Glomerular visceral epithelial cell (primary cell): ENCODE measurements around the gene CDHR4.
"Not testable (repeated sequence)": the region's sequence is repeated elsewhere in the genome, so short reads cannot be mapped to it uniquely, and the experiment has no call there.

ENCODE experiments used
- DNase-seq: peaks from one replicate; pipeline ENCODE4 v3.0.0-alpha.2; 2016; ENCODE audit errors: extremely low spot score

The CDHR4 gene

DNA sequence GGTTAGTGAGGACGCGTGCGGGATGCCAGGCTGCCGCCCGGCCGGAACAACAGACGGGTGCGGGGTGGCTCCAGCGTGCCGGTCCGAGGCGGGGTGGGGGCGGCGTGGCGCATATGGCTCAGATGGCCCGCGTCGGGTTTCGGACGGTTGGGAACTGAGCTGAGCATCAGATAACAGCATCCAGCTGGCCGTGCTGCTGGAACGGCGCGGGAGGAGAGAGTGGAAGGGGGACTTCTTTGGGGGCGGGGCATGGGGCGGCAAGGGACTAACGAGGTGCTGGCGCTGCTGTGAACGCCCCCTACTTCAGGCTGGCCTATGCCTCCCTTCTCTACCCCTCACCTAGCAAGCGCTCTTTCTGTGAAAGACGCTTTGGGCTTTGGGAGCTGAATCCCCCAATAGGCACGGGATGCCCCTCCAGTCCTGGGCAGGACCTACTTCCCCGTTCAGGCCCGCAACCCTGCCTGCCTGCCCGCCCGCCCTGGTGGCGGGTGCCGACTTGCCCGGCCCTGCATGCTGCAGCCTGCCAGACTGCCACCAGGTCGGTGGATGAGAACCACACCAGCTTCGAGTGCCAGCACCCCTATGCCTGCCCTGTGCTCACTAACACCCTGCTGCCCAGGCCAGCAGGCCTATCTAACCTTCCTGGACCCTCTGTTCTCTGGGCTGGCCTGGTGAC lies 3.9 kb upstream of the CDHR4 start:
- DNase-seq, result no peak

DNA sequence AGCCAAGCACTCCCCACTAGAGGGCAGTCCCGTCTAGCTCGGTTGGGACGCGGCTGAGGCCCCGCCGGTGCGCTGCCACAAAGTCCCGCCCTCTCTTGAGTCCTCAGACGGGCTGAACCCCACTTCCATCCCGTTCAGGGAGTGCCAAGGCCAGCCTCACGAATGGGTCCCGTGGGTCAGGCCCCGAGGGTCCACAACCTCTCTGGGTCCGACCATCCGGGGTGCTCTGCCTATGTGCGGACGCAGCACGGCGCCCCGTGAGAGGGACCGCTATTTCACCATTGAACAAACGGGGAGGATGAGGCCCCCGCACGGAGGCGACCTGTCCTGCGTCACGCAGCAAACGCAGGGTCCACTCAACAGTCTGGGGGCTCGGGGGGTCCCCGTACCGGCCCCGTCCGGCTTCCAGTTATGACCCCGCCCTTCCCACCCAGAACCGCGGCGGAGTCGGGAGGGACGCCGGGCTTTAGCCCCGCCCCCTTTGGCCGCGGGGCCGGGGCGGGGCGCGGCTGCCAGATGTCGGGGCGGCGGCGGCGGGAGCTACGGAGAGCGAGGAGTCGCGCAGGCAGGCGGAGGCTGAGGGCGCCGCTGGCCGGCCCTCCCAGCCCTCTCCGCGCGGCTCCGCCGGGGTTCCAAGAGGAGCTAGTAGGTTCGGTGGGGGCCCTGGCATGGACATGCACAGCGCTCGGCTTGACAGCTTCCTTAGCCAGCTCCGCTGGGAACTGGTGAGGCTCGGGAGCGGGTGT lies 3.2 kb upstream of the CDHR4 start, which contains the start of gene INKA1:
TSS of gene INKA1 (plus strand) at position 543 of the 746 bp plus-strand sequence. CDS start at position 675, 132 bp downstream.
- DNase-seq, result peak; percentile 82

DNA sequence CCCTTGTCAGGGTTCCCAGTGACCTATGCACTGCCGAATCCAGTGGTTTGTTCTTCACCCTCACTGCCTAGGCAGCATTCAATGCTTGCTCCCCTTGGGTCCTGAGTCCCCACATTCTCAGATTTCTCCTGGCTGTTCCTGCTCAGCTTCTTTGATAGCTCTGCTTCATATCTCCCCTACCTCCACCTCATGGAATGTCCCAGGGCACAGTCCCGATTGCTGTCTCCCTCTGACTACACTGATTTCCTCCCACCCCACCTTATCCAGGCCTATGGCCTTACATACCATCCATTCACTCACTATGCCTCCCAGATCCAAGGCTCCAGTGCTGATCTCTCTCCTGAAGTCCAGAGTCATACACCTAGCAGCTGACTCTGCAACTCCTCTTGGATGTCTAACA lies 1.5 kb upstream of the CDHR4 start:
- DNase-seq, result no peak

DNA sequence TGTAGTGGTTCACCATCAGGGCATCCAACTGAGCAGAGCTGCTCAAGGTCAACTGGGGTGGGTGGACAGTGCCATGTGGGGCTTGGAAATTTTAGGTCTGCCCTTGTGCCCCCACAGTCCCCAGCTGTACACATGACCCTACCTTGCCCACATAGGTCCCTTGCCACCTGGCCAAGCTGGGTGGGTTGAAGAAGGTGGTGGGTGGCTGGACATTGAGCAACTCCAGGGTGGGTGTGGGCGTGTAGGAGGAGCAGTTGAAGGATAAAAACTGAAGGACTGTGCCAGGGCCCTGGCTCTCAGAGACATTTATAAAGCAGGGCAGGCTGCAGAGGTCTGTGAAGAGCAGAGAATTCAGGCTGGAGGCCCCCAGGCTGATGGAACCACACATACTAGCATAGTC lies 568 bp downstream of the CDHR4 start:
- no peak for DNase-seq

DNA sequence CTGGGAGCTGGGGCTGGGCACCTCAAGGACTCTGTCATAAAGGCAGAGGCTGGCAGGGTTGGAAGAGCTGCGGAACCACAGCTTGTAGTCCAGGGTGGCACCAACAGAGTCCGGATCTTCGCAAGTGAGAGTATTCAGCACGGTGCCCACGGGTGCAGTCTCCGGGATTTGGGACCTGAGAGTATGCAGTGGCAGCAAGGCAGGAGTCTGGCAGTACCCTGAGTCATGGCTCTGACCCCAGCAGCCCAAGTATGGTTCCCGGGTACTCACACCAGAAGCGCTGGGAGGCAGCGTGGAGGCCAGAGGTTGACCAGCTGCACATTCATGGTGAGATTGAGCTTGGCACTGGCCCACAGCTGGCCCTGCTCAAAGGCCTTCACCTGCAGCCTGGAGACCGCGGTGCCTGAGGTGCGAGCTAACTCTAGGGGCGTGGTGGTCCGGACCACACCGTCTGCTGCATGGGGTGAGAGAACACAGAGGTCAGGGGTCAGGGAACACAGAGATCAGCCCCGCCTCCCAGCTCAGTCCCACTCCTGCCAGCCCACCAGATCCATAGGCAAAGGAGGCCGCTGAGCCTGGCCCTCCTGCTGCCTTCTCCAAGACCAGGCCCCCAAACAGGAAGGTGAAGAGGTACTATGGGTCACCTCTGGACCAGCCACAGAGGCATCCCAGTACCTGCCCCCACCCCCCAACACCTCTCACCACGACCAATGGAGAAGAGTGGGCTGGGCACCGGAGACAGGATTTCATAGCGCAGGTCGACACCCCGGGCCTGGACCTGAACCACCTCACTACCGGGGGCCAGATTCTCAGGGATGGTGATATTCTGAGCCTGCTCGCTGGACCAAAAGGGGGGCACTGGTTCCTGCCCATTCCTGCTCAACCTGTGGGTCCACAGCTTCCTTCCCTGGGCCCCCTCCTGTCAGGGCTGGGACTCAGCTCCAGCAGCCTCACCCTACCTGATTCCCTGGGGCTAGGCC lies 4.5 kb downstream of the CDHR4 start:
- no peak for DNase-seq

DNA sequence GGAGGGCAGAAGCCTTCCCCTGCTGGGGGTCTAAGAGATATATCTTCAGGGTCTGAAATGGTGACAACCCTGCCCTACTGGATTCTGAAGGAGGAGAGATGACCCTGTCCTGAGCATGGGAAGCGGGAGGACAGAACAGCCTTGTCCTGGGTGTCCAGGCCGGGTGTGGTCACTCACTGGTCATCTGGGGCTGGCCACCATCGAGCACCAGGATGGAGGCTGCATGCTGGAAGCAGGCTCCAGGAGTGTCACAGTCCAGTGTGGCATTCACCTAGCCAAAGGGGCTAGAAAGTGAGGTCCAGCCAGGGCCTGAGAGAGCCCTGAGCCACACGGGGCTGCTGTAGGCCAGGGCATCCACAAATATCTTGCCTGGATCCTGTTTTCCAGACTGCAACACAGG lies 5.2 kb downstream of the CDHR4 start:
- no peak for DNase-seq

DNA sequence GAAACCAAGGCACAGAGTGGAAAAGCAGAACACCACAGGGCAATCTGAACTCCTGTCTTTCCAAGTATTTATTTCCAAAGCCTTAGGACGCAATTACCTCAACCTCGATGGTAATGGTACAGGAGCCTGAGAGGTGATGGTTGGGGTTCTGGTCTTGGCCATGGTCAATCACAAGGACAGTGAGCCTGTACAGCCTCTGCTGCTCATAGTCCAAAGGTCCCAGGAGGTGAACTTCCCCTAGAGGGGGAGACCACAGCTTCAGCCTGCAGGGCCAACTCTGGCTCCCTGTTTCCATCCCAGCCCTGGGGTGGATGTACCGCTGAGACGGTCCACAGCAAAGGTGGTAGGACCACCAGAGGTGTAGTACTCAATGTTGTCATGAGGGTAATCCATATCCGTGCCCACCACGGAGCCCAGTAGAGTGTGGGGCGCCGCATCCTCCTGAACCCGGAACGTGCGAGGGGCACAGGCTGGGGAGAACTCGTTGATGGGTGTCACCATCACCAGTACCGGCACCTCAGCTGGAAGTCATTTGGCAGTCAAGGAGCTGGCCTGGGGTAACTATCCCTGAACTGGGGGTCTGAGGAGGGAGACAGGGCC lies 6.1 kb downstream of the CDHR4 start:
- DNase-seq, result no peak

DNA sequence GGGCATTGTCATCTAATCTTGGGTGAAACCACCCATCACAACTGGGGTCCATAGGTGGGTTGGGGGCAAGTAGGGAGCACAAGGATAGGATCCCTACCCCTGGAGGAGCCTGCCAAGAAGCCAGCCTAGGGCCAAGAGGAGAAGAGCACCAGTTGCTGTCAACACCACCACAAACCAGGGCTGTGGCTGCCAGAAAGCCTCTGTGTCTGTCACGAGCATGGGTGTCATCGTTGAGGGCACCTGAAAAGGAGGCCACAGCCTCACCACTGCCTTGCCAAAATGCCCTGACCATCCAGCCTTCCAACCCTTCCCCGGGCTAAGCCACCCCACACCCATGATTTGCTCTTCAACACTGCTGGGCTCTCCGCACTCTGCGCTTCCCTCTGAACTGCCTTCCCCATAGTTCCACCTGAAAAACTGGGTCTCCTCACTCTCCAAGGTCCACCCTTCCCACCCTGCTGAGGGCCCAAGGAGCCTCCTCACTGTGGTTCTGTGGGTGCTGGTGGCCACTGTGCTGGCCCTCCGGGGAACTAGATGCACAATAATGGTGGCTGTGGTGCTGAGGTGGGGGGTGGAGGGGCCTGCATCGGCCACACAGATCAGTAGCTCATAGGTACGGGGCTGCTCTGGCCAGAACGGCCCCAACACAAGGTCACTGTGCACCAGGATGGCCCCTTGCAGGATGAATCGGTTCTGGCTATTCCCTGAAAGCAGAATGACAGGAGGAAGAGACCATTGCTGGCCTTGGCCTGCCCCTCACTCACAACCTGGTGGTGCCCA lies 7.1 kb downstream of the CDHR4 start:
- no peak for DNase-seq

DNA sequence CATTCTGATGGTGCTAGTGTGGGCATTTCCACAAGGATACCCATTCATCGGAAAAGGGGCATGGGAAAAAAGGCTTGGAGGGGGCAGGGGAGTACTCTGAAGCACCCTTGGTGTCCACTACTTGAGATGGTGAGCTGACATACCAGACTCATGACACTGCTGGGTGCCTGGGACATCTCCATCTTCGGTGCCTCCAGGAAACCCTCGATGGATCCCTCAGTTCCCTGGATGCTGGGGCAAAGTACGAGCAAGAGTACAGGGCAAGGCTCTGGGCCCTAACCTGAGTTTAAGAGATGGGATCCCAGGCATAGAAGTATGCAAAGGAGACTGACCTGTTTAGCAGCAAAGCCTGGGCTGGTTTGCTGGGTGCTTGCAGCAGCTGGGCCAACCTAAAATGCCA lies 8.1 kb downstream of the CDHR4 start:
- DNase-seq, result no peak

DNA sequence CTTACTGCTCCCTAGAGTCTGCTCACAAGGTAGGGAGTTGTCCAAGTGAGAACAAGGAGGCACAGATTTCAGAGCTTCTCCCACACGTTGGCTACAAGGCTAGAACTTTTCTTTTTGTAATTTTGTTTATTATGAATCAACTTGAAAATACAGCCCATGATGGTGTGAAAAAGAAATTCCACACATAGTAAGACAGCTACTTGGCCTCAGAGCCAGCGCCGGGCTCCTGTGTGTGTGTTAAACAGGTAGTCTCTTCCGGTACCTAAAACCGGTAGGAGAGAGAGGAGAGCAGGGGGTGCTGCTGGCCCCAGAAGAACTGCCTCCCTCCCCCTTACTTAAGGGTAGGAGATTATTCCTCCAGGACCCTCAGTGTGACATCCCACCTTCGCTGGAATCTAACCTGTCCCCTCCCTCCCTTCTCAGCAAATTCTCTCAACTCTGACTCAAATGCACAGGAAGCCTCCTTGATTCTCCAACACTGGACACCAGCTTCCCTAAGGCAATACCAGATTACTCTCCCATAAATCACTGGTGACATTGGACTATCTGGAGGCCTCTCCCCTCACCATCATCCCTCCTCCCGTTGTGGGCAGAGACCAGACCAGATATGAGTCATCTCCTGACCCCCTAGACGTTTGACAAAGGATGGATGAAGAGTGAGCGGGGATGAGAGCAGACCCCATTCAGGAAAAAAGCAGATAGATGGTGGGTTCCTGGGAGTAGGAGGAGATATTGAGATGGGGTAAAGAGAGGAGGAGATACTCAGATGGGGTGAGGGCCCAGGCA lies 8.9 kb downstream of the CDHR4 start:
- peak; percentile 18 for DNase-seq

DNA sequence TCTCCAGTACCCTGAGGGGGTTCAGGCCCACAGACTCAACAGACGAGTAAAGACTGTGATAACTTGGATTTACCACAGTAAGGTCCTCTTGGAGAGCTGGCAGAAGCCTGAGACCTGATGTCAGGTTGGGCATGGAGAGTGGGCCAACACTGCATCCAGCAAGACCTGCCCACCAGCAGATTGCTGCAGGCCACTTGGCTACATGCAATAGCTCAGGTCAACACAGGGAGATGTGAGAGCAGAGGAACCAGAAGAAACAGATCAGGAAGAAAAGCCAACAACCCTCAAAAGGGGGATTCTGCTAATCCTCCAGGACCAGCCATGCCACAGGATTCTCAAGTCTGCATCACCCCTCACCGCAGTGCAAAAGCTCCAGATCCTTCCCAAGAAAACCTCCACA lies 11.6 kb downstream of the CDHR4 start:
- no peak for DNase-seq

DNA sequence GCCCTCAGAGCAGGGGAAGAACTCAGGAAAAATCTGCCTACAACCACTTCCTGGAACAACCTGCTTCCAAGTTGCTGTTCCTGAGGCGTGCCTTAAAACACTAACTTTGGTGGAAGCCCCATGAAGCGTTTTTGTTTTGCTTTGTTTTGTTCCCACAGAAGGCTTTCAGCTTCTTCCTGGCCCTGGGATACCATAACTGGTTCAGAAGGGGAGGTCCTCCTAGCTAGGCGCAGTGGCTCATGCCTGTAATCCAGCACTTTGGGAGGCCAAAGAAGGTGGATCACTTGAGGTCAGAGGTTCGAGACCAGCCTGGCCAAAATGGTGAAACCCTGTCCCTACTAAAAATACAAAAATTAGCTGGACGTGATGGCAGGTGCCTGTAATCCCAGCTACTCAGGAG lies 12.1 kb downstream of the CDHR4 start:
- DNase-seq, result no peak

DNA sequence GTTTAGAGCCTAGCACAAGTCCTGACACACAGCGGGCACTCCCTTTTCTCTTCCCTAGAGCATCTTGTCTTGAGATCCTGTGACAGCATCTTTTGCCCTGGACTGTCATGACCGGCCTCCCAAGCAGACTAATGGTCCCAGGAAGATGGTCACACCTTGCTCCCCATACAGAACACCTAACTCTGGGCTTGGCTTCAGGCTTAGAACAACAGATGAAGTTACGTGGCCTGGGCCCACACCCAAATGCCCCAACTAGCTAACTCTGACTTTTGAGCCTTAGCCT lies 12.6 kb downstream of the CDHR4 start:
- DNase-seq, result no peak

DNA sequence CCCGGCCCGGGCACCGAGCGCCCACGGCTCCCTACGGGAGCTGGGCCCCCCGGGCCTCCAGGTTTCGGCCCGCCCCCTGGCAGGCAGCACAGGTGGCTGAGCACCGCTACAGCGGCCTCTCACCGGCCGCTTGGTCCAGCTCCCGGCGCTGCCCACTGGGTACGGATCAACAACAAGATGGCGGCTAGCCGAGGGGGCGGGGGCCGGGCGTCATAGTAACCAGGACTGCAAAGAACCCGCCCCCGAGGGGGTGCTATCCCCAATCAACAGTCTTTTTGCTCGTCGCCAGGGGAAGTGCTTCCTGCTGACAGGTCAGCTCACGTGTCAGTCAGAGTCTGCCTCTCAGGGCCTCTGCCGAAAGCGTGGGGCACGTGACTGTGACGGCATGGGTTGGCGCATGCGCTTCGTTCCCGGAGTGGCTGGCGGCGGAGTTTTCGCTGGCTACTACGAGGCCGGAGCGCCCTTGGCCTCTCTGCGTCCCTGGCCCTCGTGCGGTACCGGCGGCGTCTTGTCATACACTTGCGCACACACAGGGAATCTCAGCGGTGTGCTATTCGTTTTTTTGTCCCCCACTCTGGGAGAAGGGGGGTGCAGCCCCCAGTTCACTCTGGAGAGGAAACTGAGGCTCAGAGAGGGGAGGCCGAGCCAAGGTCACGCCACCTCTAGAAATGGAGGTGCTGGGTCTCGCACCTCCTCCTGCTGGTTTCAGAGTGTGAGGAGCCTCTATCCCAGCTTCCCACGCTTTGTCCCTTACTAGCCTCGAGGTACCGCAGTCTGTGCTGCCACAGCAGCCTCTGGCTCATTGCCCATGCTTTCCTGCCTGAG lies 13.1 kb downstream of the CDHR4 start, which contains the start of gene IP6K1:
TSS of gene IP6K1 (minus strand) at position 186 of the 825 bp plus-strand sequence. CDS start 38,502 bp downstream, outside the sequence.
- peak; percentile 100 for DNase-seq

DNA sequence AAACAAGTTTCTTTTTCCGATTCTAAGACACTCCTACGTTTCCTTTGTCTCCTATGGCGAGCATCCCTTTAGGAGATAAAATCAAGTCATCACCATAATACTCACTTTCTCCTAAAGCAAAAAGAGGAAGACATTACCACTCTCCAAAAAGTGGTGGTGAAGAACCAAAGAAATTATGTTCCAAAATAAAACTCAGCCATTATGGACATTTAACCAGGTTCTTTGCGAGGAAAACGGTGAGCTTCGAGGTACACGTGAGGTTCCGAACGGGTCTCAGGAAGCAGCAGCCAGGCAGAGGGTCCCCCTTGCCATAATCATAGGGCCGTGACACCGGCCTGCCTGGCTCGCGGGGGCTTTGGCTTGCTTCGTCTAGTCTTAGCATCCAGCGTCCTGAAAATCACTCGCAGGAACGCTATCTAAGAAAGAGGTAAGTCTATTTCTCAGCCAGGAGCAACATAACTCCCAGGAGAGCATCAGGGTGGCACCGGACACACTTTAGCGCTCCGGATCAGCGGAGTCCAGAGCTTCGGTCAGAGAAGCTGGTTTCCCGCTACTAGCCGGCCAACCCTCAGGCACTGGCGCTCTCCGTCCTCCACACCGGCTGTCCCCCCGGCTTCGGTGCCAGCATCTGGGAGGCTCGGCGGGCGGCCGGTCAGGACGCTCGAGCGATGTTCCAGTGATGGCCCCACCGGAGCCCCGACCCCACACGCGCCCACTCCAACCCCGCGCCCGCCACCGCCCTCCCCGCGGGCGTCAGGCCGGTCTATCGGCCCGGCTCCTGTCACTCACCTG lies 13.9 kb downstream of the CDHR4 start:
- peak; percentile 48 for DNase-seq

DNA sequence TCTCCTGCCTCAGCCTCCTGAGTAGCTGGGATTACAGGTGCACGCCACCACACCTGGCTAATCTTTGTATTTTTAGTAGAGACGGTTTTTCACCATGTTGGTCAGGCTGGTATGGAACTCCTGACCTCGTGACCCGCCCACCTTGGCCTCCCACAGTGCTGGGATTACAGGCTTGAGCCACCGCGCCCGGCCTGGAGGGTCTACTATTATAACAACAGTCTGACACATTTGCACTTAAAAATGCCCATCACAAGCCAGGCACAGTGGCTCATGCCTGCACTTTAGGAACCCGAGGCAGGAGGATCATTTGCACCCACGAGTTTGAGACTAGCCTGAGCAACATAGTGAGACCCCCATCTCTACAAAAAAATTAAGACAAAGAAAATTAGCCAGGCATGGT lies 17.4 kb downstream of the CDHR4 start:
- not testable (repeated sequence) for DNase-seq

DNA sequence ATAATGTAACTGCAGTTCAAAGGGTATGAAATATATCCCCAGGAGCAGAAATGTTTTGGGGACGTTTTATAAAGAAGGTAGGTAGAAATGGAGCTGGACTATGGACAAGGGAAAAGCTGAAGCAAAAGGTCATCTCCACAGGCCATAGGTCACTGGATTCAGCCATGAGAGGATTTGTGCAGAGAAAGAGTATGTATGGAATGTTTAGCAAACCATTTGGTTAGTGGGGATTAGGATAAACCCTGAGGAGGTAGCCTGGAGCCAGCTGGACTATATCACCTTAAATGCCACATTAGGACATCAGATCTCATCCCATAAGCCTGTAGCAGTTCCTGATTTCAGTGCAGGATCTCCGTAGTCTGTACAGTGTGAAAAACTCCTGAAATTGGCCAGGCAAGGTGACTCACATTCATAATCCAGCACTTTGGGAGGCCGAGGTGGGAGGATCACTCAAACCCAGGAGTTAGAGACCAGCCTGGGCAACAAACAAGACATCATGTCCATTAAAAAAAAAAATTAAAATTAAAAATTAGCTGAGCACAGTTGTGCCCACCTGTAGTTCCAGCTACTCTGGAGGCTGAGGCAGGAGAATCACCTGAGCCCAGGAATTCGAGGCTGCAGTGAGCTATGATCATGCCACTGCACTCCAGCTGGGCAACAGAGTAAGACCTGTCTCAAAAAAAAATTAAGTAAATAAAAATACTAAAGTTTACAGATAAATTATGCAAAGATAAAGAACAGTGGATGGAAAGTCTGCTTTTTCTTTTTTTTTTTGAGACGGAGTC lies 18.1 kb downstream of the CDHR4 start:
- no peak for DNase-seq

DNA sequence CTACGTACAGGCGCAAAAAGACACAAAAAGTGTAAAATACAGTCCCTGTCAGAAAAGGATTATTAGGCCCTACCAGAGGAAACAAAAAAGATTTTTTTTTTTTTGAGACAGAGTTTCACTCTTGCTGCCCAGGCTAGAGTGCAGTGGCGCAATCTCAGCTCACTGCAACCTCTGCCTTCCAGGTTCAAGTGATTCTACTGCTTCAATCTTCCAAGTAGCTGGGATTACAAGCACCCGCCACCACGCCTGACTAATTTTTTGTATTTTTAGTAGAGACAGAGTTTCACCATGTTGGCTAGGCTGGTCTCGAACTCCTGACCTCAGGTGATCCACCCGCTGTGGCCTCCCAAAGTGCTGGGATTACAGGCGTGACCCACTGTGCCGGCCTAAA lies 18.7 kb downstream of the CDHR4 start:
- not testable (repeated sequence) for DNase-seq
